K562 (cell line): Measurements from ENCODE around the gene ABCC1.

Experiments
- CTCF ChIP-seq, 3 experiments: IDR thresholded peaks in 2 of 3; conservative IDR thresholded peaks in 1 of 3; 2 replicates each; pipeline ENCODE4 v1.5.1; 2011 to 2012; ENCODE audit warnings: low read length in 3 of 3, mild to moderate bottlenecking in 3 of 3, control low read depth in 2 of 3, improper control_type of control experiment in 1 of 3, inconsistent platforms in 1 of 3, low read depth in 1 of 3, mixed read lengths in 1 of 3, moderate library complexity in 1 of 3; ENCODE audit not compliant: insufficient read depth in 2 of 3
- EHMT2 ChIP-seq: fragments of 450-650 bp; IDR thresholded peaks from 2 replicates; pipeline ENCODE4 v1.6.1; 2018; ENCODE audit warnings: antibody characterized with exemption
- ESRRA ChIP-seq: fragments of 450-650 bp; IDR thresholded peaks from 2 replicates; pipeline ENCODE4 v1.6.1; 2014; ENCODE audit warnings: low read depth, mild to moderate bottlenecking, moderate library complexity, borderline replicate concordance
- FOXJ3 ChIP-seq: sonication (generic); formaldehyde crosslinking; IDR thresholded peaks from 2 replicates; pipeline ENCODE4 v1.4.0; 2020; ENCODE audit warnings: mild to moderate bottlenecking, missing genetic modification reagents
- FOXM1 ChIP-seq, 2 experiments: fragments of 450-650 bp in 1 of 2; sonication (generic) in 1 of 2; formaldehyde crosslinking in 1 of 2; IDR thresholded peaks; 2 replicates each; pipeline versions ENCODE4 v1.6.1 to v1.9.0; 2017 to 2022; ENCODE audit warnings: low read depth in 2 of 2, mild to moderate bottlenecking in 2 of 2, missing genetic modification reagents in 1 of 2, moderate library complexity in 1 of 2
- POLR2AphosphoS5 ChIP-seq: IDR thresholded peaks from 2 replicates; pipeline ENCODE4 v1.6.1; 2011; ENCODE audit warnings: mild to moderate bottlenecking, low read depth, low read length, moderate library complexity; ENCODE audit not compliant: control insufficient read depth, insufficient read depth
- POU5F1 ChIP-seq: fragments of 150-350 bp; IDR thresholded peaks from 2 replicates; pipeline ENCODE4 v1.6.1; 2014; ENCODE audit warnings: borderline replicate concordance, low read length, low read depth, mild to moderate bottlenecking; ENCODE audit not compliant: partially characterized antibody
- RREB1 ChIP-seq: fragments of 250-450 bp; sonication (Bioruptor Pico); IDR thresholded peaks from 2 replicates; pipeline ENCODE4 v1.4.0; 2020
- YY1 ChIP-seq, 3 experiments: IDR thresholded peaks; 2 replicates each; pipeline ENCODE4 v1.6.1; 2011; ENCODE audit warnings: low read length in 2 of 3, mild to moderate bottlenecking in 2 of 3, moderate library complexity in 2 of 3, borderline replicate concordance in 1 of 3, control low read depth in 1 of 3, low read depth in 1 of 3; ENCODE audit not compliant: insufficient read depth in 3 of 3, insufficient replicate concordance in 2 of 3, control insufficient read depth in 1 of 3, insufficient read length in 1 of 3; ENCODE audit errors: extremely low read depth in 1 of 3

GRCh38 chr16:15981382-15981781, 32.0 kb downstream of the ABCC1 start:
- TF ChIP-seq CTCF (IDR thresholded peaks at IDR 0.05 in 2 of 3, conservative IDR thresholded peaks at IDR 0.05 in 1 of 3; ENCODE audit: insufficient read depth in 2 of 3, low read depth in 1 of 3, low read length in 3 of 3) (no peak), POLR2AphosphoS5 (no peak), FOXJ3 (CRISPR knock-in tag) (no peak), RREB1 (CRISPR knock-in tag) (no peak), EHMT2 (no peak), YY1 (IDR thresholded peaks at IDR 0.05; ENCODE audit: borderline replicate concordance in 1 of 3, control insufficient read depth in 1 of 3, extremely low read depth in 1 of 3, insufficient read depth in 3 of 3, insufficient read length in 1 of 3, insufficient replicate concordance in 2 of 3, low read depth in 1 of 3, low read length in 2 of 3) (no peak), FOXM1 (IDR thresholded peaks at IDR 0.05; ENCODE audit: low read depth) (no peak), FOXM1 (CRISPR knock-in tag; IDR thresholded peaks at IDR 0.05; ENCODE audit: low read depth) (no peak), ESRRA (no peak), POU5F1 (no peak)
